ENCODE measurements around the gene PDSS2.
"Not testable (repeated sequence)": the region's sequence is repeated elsewhere in the genome, so short reads cannot be mapped to it uniquely, and the experiment has no call there.

The PDSS2 gene

GRCh38 chr6:107437691-107438090 is 21.7 kb downstream of the PDSS2 start:
- TF ChIP-seq, protein P1, sequence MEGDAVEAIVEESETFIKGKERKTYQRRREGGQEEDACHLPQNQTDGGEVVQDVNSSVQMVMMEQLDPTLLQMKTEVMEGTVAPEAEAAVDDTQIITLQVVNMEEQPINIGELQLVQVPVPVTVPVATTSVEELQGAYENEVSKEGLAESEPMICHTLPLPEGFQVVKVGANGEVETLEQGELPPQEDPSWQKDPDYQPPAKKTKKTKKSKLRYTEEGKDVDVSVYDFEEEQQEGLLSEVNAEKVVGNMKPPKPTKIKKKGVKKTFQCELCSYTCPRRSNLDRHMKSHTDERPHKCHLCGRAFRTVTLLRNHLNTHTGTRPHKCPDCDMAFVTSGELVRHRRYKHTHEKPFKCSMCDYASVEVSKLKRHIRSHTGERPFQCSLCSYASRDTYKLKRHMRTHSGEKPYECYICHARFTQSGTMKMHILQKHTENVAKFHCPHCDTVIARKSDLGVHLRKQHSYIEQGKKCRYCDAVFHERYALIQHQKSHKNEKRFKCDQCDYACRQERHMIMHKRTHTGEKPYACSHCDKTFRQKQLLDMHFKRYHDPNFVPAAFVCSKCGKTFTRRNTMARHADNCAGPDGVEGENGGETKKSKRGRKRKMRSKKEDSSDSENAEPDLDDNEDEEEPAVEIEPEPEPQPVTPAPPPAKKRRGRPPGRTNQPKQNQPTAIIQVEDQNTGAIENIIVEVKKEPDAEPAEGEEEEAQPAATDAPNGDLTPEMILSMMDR (IDR thresholded peaks at IDR 0.05; ENCODE audit: borderline replicate concordance, control extremely low read depth, extremely low read depth, insufficient read depth, missing control alignments), result no peak
- no peak for DNase-seq (ENCODE audit: low spot score)
- in situ Hi-C loops (cut with MboI; ENCODE audit: low sequenced_read_pairs, unreplicated experiment), result no loop called here

GRCh38 chr6:107436881-107437280 is 22.5 kb downstream of the PDSS2 start:
- in situ Hi-C loops (cut with MboI; ENCODE audit: low sequenced_read_pairs, unreplicated experiment), result no loop called here
- TF ChIP-seq, protein P1 (IDR thresholded peaks at IDR 0.05; ENCODE audit: borderline replicate concordance, control extremely low read depth, extremely low read depth, insufficient read depth, missing control alignments), result no peak
- no peak for DNase-seq (ENCODE audit: low spot score)

GRCh38 chr6:107435798-107436197 is 23.6 kb downstream of the PDSS2 start:
- TF ChIP-seq, protein P1 (IDR thresholded peaks at IDR 0.05; ENCODE audit: borderline replicate concordance, control extremely low read depth, extremely low read depth, insufficient read depth, missing control alignments), result no peak
- DNase-seq (ENCODE audit: low spot score), result no peak
- in situ Hi-C loops (cut with MboI; ENCODE audit: low sequenced_read_pairs, unreplicated experiment), result no loop called here

GRCh38 chr6:107434812-107435211 is 24.6 kb downstream of the PDSS2 start:
- DNase-seq (ENCODE audit: low spot score), result no peak
- in situ Hi-C loops (cut with MboI; ENCODE audit: low sequenced_read_pairs, unreplicated experiment), result no loop called here

DNA sequence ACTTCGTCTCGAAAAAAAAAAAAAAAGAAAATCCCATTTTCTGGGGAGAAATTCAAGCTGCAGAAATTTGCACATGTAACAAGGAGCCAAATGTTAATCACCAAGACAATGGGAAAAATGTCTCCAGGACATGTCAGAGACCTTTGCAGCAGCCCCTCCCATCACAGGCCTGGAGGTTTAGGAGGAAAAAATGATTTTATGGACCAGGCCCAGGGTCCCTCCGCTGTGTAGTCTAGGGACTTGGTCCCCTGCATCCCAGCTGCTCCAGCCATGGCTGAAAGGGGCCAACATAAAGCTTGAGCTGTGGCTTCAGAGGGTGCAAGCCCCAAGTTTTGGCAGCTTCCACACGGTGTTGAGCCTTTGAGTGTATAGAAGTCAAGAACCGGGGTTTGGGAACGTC is 33.4 kb downstream of the PDSS2 start:
- in situ Hi-C loops (cut with MboI; ENCODE audit: low sequenced_read_pairs, unreplicated experiment); DNase-seq (ENCODE audit: low spot score): not testable (repeated sequence)

More at GRCh38 chr6:107434812-107435211, 24.6 kb downstream of the PDSS2 start:
- TF ChIP-seq, protein P1 (IDR thresholded peaks at IDR 0.05; ENCODE audit: borderline replicate concordance, control extremely low read depth, extremely low read depth, insufficient read depth, missing control alignments), result no peak

- DNase-seq (ENCODE audit: low spot score), result no peak
- in situ Hi-C loops (cut with MboI; ENCODE audit: low sequenced_read_pairs, unreplicated experiment), result no loop called here
- TF ChIP-seq, protein P1 (IDR thresholded peaks at IDR 0.05; ENCODE audit: borderline replicate concordance, control extremely low read depth, extremely low read depth, insufficient read depth, missing control alignments), result no peak
These were observed 35.8 kb downstream of the PDSS2 start for GRCh38 chr6:107423474-107423990.

DNA sequence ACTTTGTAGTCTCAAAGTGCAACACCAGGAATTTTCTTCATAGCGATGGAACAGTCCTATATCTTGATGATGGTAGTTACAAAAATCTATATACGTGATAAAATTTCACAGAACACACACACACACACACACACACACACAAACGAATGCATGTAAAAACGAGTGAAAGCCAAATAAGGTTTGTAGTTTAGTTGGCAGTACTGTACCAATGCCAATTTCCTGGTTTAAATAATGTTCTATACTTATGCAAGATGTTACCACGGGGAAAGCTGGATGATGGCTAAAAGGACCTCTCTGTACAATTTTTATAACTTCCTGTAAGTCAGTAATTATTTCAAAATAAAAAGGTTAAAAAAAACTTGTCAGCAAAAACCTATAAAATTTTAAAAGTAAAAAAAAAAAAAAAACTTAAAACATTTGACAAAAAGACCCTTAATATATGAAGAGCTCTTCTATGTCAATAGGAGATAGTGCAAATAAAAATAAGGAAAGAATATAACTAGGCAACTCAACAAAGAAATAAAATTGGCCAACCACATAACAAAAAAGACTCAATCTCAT is 37.6 kb downstream of the PDSS2 start:
- DNase-seq (ENCODE audit: low spot score), result no peak
- in situ Hi-C loops (cut with MboI; ENCODE audit: low sequenced_read_pairs, unreplicated experiment), result no loop called here
- TF ChIP-seq, protein P1 (IDR thresholded peaks at IDR 0.05; ENCODE audit: borderline replicate concordance, control extremely low read depth, extremely low read depth, insufficient read depth, missing control alignments), result no peak

All from GM13976 (cell line).